HL-60 (cell line): Measurements from ENCODE around the gene SOX14.

Experiments used
- CTCF ChIP-seq: IDR thresholded peaks from one replicate; pipeline ENCODE4 v1.5.1; 2011; ENCODE audit warnings: low read length, control low read depth, inconsistent platforms; ENCODE audit not compliant: insufficient read depth
- GABPA ChIP-seq: IDR thresholded peaks from 2 replicates; pipeline ENCODE4 v1.6.1; 2012; ENCODE audit warnings: low read depth
- POLR2AphosphoS5 ChIP-seq: IDR thresholded peaks from 2 replicates; pipeline ENCODE4 v1.6.1; 2012; ENCODE audit warnings: low read depth
- SPI1 ChIP-seq: IDR thresholded peaks from 2 replicates; pipeline ENCODE4 v1.6.1; 2012; ENCODE audit warnings: low read depth, mild to moderate bottlenecking, borderline replicate concordance

- no peak for TF ChIP-seq CTCF
- TF ChIP-seq GABPA = no peak
- TF ChIP-seq POLR2AphosphoS5 = no peak
- no peak for TF ChIP-seq SPI1
These were observed 549 bp upstream of the SOX14 start for GRCh38 chr3:137763594-137763938.
